Lung microvascular endothelial cell (primary cell): ENCODE measurements around the gene LRRC2. TPM values are rescaled to one million over a fixed set of nuclear protein-coding genes. Genes with fewer than 3 reads are reported as not detected.
"Not testable (repeated sequence)": the region's sequence is repeated elsewhere in the genome, so short reads cannot be mapped to it uniquely, and the experiment has no call there.

Source experiments
- DNase-seq, 2 donors: peaks; one replicate each; pipeline versions ENCODE4 v3.0.0 to v3.0.0-alpha.2; 2010; ENCODE audit warnings: low read depth in 2 of 2
- total RNA-seq: library from RNA; depleted of rRNA; stranded (reverse); fragments of >200 nt; gene quantifications from 2 replicates; pipeline ENCODE4 v1.2.1, GENCODE V29; 2014

The LRRC2 gene
- total RNA-seq, 1 donor from 2014 or later, result under 0.01 TPM

GRCh38 chr3:46558184-46559043 lies 7.7 kb downstream of the LRRC2 start:
- DNase-seq, result peak; percentile 91 to 94

GRCh38 chr3:46557814-46558183 lies 8.3 kb downstream of the LRRC2 start:
- DNase-seq, result no peak

GRCh38 chr3:46553154-46553553 lies 12.9 kb downstream of the LRRC2 start:
- DNase-seq, result no peak

GRCh38 chr3:46552538-46552937 lies 13.6 kb downstream of the LRRC2 start:
- no peak for DNase-seq

GRCh38 chr3:46551615-46552014 lies 14.5 kb downstream of the LRRC2 start:
- DNase-seq, result no peak

- no peak for DNase-seq
These were observed 16.1 kb downstream of the LRRC2 start for GRCh38 chr3:46549989-46550388.

- DNase-seq, result no peak
These were observed 16.6 kb downstream of the LRRC2 start for GRCh38 chr3:46549408-46549904.

- not testable (repeated sequence) for DNase-seq
These were observed 17.5 kb downstream of the LRRC2 start for GRCh38 chr3:46548611-46549010.

- DNase-seq, result no peak
These were observed 19.1 kb downstream of the LRRC2 start for GRCh38 chr3:46546896-46547440.

- DNase-seq, result no peak
These were observed 20.1 kb downstream of the LRRC2 start for GRCh38 chr3:46545818-46546630.

GRCh38 chr3:46544771-46545503 lies 21.2 kb downstream of the LRRC2 start:
- no peak for DNase-seq

- DNase-seq, result no peak
These were observed 23.3 kb downstream of the LRRC2 start for GRCh38 chr3:46542801-46543201.

- DNase-seq, result peak in 1 of 2 donors; percentile 30
These were observed 23.8 kb downstream of the LRRC2 start for GRCh38 chr3:46542344-46542743.

GRCh38 chr3:46541835-46542234 lies 24.3 kb downstream of the LRRC2 start:
- no peak for DNase-seq

GRCh38 chr3:46540550-46540949 lies 25.6 kb downstream of the LRRC2 start:
- no peak for DNase-seq

GRCh38 chr3:46539443-46540005 lies 26.6 kb downstream of the LRRC2 start:
- no peak for DNase-seq

GRCh38 chr3:46538803-46539442 lies 27.2 kb downstream of the LRRC2 start:
- peak; percentile 34 to 69 for DNase-seq

- DNase-seq, result not testable (repeated sequence)
These were observed 27.7 kb downstream of the LRRC2 start for GRCh38 chr3:46538425-46538802.

GRCh38 chr3:46537779-46538178 lies 28.3 kb downstream of the LRRC2 start:
- DNase-seq, result no peak

GRCh38 chr3:46537316-46537715 lies 28.8 kb downstream of the LRRC2 start:
- no peak for DNase-seq

- DNase-seq, result no peak
These were observed 29.3 kb downstream of the LRRC2 start for GRCh38 chr3:46536758-46537157.
